Mesenteric fat pad (tissue), 1 donor: ENCODE data around the gene ATP10A. TPM values are rescaled to one million over a fixed set of nuclear protein-coding genes. Genes with fewer than 3 reads are reported as not detected.

ENCODE experiments used
- DNase-seq: peaks from one replicate; pipeline ENCODE4 v3.0.0-alpha.2; 2020; ENCODE audit warnings: low spot score
- long read RNA-seq: library from polyadenylated mRNA; unstranded; transcript quantifications from one replicate; pipeline ENCODE4 v2.0.0, GENCODE V29; 2020
- total RNA-seq: library from RNA; stranded (reverse); fragmentation: NEBNext Ultra II Directional; extraction: Animal tissue kit (Norgen Biotek cat#: 25700); gene quantifications from one replicate; pipeline ENCODE4 v1.2.1, GENCODE V29; 2021
- donor health status: DM: yes; HTN: yes; CAD: no.

ATP10A gene, protein sequence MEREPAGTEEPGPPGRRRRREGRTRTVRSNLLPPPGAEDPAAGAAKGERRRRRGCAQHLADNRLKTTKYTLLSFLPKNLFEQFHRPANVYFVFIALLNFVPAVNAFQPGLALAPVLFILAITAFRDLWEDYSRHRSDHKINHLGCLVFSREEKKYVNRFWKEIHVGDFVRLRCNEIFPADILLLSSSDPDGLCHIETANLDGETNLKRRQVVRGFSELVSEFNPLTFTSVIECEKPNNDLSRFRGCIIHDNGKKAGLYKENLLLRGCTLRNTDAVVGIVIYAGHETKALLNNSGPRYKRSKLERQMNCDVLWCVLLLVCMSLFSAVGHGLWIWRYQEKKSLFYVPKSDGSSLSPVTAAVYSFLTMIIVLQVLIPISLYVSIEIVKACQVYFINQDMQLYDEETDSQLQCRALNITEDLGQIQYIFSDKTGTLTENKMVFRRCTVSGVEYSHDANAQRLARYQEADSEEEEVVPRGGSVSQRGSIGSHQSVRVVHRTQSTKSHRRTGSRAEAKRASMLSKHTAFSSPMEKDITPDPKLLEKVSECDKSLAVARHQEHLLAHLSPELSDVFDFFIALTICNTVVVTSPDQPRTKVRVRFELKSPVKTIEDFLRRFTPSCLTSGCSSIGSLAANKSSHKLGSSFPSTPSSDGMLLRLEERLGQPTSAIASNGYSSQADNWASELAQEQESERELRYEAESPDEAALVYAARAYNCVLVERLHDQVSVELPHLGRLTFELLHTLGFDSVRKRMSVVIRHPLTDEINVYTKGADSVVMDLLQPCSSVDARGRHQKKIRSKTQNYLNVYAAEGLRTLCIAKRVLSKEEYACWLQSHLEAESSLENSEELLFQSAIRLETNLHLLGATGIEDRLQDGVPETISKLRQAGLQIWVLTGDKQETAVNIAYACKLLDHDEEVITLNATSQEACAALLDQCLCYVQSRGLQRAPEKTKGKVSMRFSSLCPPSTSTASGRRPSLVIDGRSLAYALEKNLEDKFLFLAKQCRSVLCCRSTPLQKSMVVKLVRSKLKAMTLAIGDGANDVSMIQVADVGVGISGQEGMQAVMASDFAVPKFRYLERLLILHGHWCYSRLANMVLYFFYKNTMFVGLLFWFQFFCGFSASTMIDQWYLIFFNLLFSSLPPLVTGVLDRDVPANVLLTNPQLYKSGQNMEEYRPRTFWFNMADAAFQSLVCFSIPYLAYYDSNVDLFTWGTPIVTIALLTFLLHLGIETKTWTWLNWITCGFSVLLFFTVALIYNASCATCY (N-terminal part only)
- total RNA-seq, result 27.2 TPM
- long read RNA-seq, partial matches to known transcripts, result 11 of 28 reads
- long read RNA-seq, other reads (novel, unspliced or antisense), result 17 of 28 reads

DNA sequence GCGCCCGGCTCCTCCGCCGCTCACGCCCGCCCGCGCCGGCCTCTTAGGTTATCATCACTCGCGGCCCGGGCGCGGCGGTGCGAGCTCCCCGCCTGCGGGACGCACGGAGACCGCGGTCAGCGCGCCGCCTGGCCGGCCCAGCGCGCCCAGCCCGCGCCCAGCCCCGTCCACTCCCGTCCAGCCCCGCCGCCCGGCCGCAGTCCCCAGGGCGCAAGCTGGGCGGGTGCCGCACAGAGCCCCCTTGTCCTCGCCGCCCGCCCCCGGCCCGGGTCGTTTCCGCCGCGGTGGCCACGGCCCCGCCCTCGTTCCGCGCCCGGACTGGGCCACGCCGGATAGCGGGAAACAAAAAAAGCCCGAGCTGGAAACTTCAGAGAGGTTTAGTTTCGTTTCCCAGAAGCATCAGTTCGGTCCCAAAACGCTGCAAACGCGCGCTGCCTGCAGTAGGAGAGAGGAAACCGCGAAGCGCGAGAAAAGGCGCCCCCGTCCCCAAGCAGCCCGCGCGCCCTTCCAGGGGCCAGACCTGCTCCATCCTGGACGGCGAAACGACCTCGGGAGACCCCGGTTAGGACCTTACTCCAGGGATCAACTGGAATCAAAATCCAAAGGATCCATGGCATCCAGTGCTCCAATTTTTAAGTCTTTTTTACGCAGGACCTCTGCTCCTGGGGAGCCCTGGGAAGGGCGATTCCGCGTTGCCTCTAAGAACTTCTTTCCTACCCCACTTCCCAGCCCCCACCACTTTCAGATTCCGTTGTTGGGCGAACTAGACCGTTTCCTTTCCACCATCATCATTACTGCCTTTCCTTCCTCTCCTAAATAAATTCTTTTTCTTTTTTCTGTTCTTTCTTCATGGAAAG lies at the start of gene ATP10A:
ATP10A (minus strand) TSS at position 217 of the 857 bp plus-strand sequence. CDS start 231 bp downstream, outside the sequence.
- DNase-seq, result no peak

DNA sequence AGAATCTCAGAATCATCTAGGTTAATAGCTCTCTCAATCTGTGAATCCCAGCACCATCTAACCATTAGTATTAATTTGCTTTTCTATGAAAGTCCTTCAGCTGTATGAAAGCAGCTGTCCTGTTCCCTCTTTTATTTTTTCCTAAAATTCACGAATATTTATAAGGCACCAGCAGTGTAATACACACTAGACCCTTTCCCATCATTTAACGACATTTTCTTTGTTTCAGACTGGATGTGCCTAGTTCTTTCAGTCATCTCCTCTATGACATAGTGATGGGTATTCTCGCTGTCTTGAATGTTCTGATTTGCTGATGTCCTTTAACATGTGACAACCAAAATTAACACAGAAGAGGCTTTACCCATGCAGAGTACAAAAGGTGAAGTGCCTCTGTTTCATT lies 48.9 kb upstream of the ATP10A start:
- no peak for DNase-seq

DNA sequence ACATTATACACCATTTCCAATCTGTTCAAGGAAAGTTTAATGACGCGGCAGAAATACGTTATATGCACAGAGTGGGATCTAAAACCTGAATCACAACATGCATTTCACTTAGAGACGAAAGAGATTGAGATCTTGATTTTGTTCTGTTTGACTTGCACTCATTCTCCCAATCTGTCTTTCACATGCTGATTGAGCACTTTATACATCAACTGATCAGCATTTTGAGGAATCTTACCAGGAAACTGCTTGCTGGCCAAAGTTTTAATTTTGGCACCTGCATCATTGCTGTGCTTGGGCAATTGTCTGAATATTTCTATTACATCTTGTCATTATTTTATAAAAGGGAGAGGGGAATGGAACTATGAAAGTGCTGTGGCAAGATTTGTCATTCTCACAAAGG lies 47.7 kb upstream of the ATP10A start:
- DNase-seq, result no peak

DNA sequence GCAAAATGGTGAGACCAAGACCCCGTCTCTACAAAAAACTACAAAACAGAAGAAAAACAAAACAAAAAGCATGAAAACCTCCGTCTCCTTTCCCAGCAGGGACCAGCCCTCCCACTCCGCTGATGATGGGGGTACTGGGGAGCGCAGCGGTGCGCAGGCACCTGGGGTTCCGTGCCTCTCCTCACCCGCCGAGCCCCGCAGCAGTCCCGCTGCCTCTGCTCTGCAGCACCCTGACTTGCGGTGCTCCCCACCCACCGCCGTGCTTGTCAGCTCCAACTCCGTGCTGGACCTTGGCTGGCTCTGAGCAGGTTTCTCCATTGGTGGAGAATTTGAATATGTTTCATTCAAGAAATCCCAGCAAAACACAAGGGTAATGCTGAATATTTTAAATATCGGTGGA lies 46.7 kb upstream of the ATP10A start:
- DNase-seq, result no peak

DNA sequence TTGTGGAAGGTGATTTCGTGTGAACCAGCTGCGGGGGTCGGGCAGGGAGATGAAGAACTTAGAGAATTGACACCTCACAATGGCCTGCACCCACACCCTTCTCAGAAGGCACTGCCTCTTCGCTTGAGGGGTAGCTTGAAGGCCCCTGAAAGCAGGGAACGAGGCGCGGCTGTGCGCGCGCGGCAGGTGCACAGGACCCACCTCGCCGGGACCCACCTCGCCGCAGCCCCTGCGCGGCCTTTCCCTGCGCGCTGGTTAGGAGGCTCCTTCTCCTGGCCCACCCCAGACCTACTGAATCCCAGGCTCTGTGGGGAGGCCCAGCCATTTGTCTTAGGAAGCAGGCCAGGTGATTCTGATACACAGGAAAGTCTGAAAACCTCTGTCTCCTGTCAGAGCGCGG lies 46.2 kb upstream of the ATP10A start:
- no peak for DNase-seq

GRCh38 chr15:25905140-25905539 lies 42.0 kb upstream of the ATP10A start:
- no peak for DNase-seq

GRCh38 chr15:25903024-25903581 lies 40.0 kb upstream of the ATP10A start:
- DNase-seq, result no peak

GRCh38 chr15:25901811-25902605 lies 38.9 kb upstream of the ATP10A start:
- DNase-seq, result no peak

- no peak for DNase-seq
Measured at GRCh38 chr15:25900901-25901300, 37.8 kb upstream of the ATP10A start.

GRCh38 chr15:25900431-25900830 lies 37.3 kb upstream of the ATP10A start:
- DNase-seq, result no peak

DNA sequence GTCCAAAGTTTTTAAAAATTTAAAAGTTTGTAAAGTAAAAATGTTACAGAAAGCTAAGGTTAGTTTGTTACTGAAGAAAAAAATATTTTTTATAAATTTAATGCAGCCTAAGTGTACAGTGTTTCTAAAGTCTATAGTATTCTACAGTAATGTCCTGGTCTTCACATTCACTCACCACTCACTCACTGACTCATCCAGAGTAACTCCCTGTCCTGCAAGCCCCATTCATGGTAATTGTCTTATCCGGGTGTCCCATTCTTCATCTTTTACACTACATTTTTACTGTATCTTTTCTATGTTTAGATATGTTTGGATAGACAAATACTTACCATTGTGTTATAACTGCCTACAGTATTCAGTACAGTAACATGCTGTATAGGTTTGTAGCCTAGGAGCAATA lies 36.7 kb upstream of the ATP10A start:
- no peak for DNase-seq

DNA sequence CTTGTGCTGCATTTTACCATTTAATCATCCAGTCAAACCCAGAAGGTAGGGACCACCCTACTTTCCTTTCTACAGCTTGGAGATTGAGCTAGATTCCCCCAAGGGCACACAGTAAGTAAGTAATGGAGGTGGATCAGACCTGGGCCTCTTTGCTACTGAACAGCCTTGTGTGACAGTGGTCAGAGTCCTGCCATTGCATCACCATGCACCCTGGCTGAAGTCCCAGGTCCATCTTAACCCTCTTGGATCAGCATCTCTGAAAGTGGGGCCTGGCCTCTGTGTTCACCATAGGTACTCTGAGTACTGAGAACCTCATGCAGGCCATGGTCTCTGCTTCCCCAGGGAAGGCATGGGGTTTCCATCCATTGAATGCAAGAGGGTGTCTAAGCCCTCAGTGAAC lies 34.5 kb upstream of the ATP10A start:
- no peak for DNase-seq

- DNase-seq, result no peak
Measured at GRCh38 chr15:25894371-25894902, 31.3 kb upstream of the ATP10A start.

- DNase-seq, result no peak
Measured at GRCh38 chr15:25893596-25893995, 30.5 kb upstream of the ATP10A start.

GRCh38 chr15:25892126-25892525 lies 29.0 kb upstream of the ATP10A start:
- DNase-seq, result no peak

DNA sequence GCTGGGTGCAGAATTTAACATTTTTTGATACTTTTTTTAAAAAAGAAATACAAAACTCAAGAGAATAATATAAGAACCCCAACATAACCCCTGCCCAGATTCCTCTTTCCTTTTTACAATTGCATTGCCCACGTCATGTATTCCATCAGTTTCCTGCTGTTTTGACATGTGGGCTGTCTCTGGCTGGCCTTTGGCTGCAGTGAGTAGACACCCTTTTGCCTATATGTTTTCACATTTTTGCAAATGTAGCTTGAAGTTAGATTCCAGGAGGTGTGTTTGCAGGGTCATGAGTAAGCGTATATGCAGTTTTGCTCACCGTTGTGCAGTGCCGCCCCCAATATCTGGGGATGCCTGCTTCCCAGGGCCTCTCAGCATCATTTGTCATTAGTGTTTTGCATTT lies 28.0 kb upstream of the ATP10A start:
- no peak for DNase-seq

- DNase-seq, result no peak
Measured at GRCh38 chr15:25890529-25890928, 27.4 kb upstream of the ATP10A start.

DNA sequence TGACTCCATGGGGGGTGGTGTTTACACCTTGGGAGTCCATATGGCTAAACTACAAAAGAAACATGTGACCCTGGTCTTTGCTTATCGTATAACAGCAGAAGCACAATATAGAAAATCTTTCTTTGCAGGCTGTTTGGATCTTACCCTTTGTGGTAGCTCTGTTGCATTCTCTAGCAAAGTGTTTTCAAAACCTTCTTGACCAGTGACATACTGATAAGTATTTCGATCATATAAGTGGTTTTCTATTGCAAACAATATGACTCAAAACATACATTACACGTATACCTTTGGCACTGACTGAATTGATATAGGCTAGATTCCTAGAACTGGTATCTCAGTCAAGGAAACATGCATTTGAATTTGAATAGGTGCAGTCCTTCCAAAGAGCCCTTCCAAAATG lies 24.7 kb upstream of the ATP10A start:
- DNase-seq, result no peak
